ENCODE data around the gene COL26A1. TPM values are rescaled to one million over a fixed set of nuclear protein-coding genes. Genes with fewer than 3 reads are reported as not detected.

The COL26A1 gene
- total and polyA plus RNA-seq, 2 of the 4 experiments (the other 2 are of a cell fraction), result not detected

DNA sequence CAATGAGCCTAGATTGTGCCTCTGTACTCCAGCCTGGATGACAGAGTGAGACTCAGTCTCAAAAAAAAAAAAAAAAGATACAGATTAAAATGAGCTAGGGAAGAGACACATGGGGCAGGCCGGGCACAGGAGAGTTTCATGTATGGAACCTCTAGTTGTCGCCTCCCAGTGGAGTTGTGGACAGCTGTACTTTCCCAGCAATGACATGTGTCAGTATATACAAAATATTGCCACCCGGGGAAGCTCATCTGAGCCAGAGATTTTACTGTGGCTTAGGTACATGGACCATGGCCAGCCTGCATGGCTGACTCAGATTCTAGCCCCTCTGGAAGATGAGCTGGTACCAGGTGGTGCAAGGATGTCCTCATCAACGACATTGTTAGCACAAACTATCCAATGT, 87.4 kb downstream of the COL26A1 start:
- BruUV-seq (replicated peaks), result no TSS peak
- H2BK120ac ChIP-seq (ENCODE audit: low read depth, low read length), result no peak overlapping the region
- H2BK5ac ChIP-seq (ENCODE audit: low read depth, low read length, poor library complexity, severe bottlenecking), result no peak overlapping the region
- H3K4me1 ChIP-seq (ENCODE audit: control insufficient read depth, insufficient read depth, low read length), result no peaks in the 10 kb centered on the region
- H4K5ac ChIP-seq (ENCODE audit: low read depth, low read length), result no peak overlapping the region
- H3K27me3 ChIP-seq (ENCODE audit: control insufficient read depth, insufficient read depth, low read length), result peaks cover 37% of the 10 kb centered on the region
- DNase-seq (no peak), ATAC-seq (ENCODE audit: low read depth) (no peak)
- H2AK5ac ChIP-seq (ENCODE audit: low read depth, low read length), result no peak overlapping the region
- no peak overlapping the region for H3K27ac ChIP-seq (ENCODE audit: insufficient read depth, low read length)
- H2BK15ac ChIP-seq (ENCODE audit: low read depth, low read length), result no peak overlapping the region
- no peaks in the 10 kb centered on the region for H3K36me3 ChIP-seq (ENCODE audit: control insufficient read depth, insufficient read depth, low read length)
- intact Hi-C loops (cut with micrococcal nuclease), result no loop called here
- no peak overlapping the region for H3K4me3 ChIP-seq (ENCODE audit: insufficient read depth, low read depth, low read length)
- in situ Hi-C loops (cut with MboI; ENCODE audit: low sequenced_read_pairs), result loop anchor here (25.0 kb wide), 1 partner anchor 488 kb away; the partner anchor contains the start of gene MUC12
- TF ChIP-seq, protein P1, sequence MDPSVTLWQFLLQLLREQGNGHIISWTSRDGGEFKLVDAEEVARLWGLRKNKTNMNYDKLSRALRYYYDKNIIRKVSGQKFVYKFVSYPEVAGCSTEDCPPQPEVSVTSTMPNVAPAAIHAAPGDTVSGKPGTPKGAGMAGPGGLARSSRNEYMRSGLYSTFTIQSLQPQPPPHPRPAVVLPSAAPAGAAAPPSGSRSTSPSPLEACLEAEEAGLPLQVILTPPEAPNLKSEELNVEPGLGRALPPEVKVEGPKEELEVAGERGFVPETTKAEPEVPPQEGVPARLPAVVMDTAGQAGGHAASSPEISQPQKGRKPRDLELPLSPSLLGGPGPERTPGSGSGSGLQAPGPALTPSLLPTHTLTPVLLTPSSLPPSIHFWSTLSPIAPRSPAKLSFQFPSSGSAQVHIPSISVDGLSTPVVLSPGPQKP (IDR thresholded peaks at IDR 0.05; ENCODE audit: borderline replicate concordance, low read depth, low read length), result no peak
- TF ChIP-seq FOS (IDR thresholded peaks at IDR 0.05; ENCODE audit: low read depth, low read length), result no peak
- TF ChIP-seq RAD21 (IDR thresholded peaks at IDR 0.05; ENCODE audit: low read length), result no peak
- no peak for TF ChIP-seq NFE2L2 (IDR thresholded peaks at IDR 0.05; ENCODE audit: low read depth, low read length)
- no peak overlapping the region for H4K91ac ChIP-seq (ENCODE audit: insufficient read depth, low read depth, low read length)
- 86% methylated on average over 2 of the region's 4 CpGs; no CpG with 5 or more reads in 1 of the 2 experiments for WGBS, 2 experiments (ENCODE audit: extremely low coverage in 2 of 2, insufficient read length in 1 of 2)
- no peak overlapping the region for H3K18ac ChIP-seq (ENCODE audit: low read depth, low read length)
- H3K14ac ChIP-seq (replicated peaks; ENCODE audit: low read depth, low read length), result no peak overlapping the region
- no peak overlapping the region for H3K4me2 ChIP-seq (ENCODE audit: low read depth, low read length)
- no peak overlapping the region for H2BK20ac ChIP-seq (ENCODE audit: low read depth, low read length)
- no peaks in the 10 kb centered on the region for H3K79me1 ChIP-seq (ENCODE audit: low read depth in 1 of 2, low read length in 2 of 2)
- H3K56ac ChIP-seq (ENCODE audit: extremely low read depth, insufficient read depth, low read length), result no peak overlapping the region
- no peak overlapping the region for H2AFZ ChIP-seq (replicated peaks; ENCODE audit: low read length, poor library complexity)
- CTCF ChIA-PET, result interaction anchor here (0.5 kb wide), 1 partner anchor 13 kb away, joined by 3 read pairs; no protein-coding TSS in a partner anchor
- no peak overlapping the region for H4K8ac ChIP-seq (ENCODE audit: low read depth in 2 of 2, low read length in 2 of 2)
- no peak overlapping the region for H3K23ac ChIP-seq (ENCODE audit: low read depth, low read length)
- no peak overlapping the region for H3K4ac ChIP-seq (ENCODE audit: low read depth, low read length)
- dilution Hi-C loops (cut with HindIII; ENCODE audit: low sequenced_read_pairs, unreplicated experiment), result no loop called here
- no peaks in the 10 kb centered on the region for H4K20me1 ChIP-seq (ENCODE audit: insufficient read depth, low read length)
- H3K9ac ChIP-seq (ENCODE audit: low read depth, low read length), result no peak overlapping the region
- H2AK9ac ChIP-seq (replicated peaks; ENCODE audit: low read depth, low read length, poor library complexity), result peak overlapping the region; percentile 55
- POLR2A ChIA-PET (ENCODE audit: unreplicated experiment), result no interaction called here
- no peaks in the 10 kb centered on the region for H3K9me3 ChIP-seq (ENCODE audit: control insufficient read depth, insufficient read depth, low read length)
- no peaks in the 10 kb centered on the region for H3K9me1 ChIP-seq (ENCODE audit: insufficient read depth, low read length)
